HEK293 (cell line): ENCODE measurements around the gene RPRD1A.

Source experiments
- CTCF ChIA-PET: fragments of 350-600 bp; formaldehyde crosslinking; extraction: SDS; loops from one replicate; lab custom pipeline; 2021; ENCODE audit warnings: antibody characterized with exemption; lab: Yijun Ruan, JAX
- POLR2A ChIA-PET: fragments of 300-600 bp; formaldehyde crosslinking; extraction: SDS; loops from one replicate; lab custom pipeline; 2020; ENCODE audit warnings: antibody characterized with exemption, inconsistent platforms; lab: Yijun Ruan, JAX
- H3K27ac ChIP-seq: fragments of 200-500 bp; sonication (Bioruptor generic); 2 replicates; pipeline ENCODE4 v1.5.1; 2014; ENCODE audit warnings: low read depth, low read length, control low read depth, inconsistent platforms; ENCODE audit errors: extremely low read depth
- H3K36me3 ChIP-seq, 2 experiments: fragments of 200-500 bp in 1 of 2; sonication (Bioruptor generic) in 1 of 2; 1 replicate in 1 of 2; 2 replicates in 1 of 2; pipeline ENCODE4 v1.5.1; 2014 to 2017; ENCODE audit warnings: inconsistent platforms in 2 of 2, low read length in 2 of 2; ENCODE audit not compliant: control insufficient read depth in 2 of 2, insufficient read depth in 1 of 2
- H3K4me1 ChIP-seq: fragments of 200-500 bp; sonication (Bioruptor generic); 2 replicates; pipeline ENCODE4 v1.5.1; 2014; ENCODE audit warnings: mild to moderate bottlenecking, low read length, inconsistent platforms; ENCODE audit not compliant: control insufficient read depth, insufficient read depth
- H3K4me3 ChIP-seq: 2 replicates; pipeline ENCODE4 v1.5.1; 2011; ENCODE audit warnings: low read depth, mild to moderate bottlenecking, control low read depth, low read length, moderate library complexity
- H3K9me3 ChIP-seq: fragments of 200-500 bp; sonication (Bioruptor generic); 2 replicates; pipeline ENCODE4 v1.5.1; 2014; ENCODE audit warnings: low read depth, low read length, inconsistent platforms; ENCODE audit not compliant: control insufficient read depth, insufficient read depth
- IKZF3 ChIP-seq: fragments of 450-650 bp; IDR thresholded peaks from 2 replicates; pipeline ENCODE4 v1.5.0; 2018; ENCODE audit warnings: missing biosample characterization, mild to moderate bottlenecking, missing genetic modification characterization, moderate library complexity
- KLF9 ChIP-seq: fragments of 450-650 bp; formaldehyde crosslinking; IDR thresholded peaks from 2 replicates; pipeline ENCODE4 v1.5.1; 2016; ENCODE audit warnings: missing biosample characterization, missing genetic modification characterization, low read depth
- MZF1 ChIP-seq: fragments of 450-650 bp; formaldehyde crosslinking; IDR thresholded peaks from 2 replicates; pipeline ENCODE4 v1.5.1; 2017; ENCODE audit warnings: missing biosample characterization, missing genetic modification characterization, borderline replicate concordance
- OSR2 ChIP-seq: fragments of 450-650 bp; formaldehyde crosslinking; IDR thresholded peaks from 2 replicates; pipeline ENCODE4 v1.5.1; 2016; ENCODE audit warnings: missing biosample characterization, missing genetic modification characterization
- SETDB1 ChIP-seq: IDR thresholded peaks from one replicate; pipeline ENCODE4 v1.6.1; 2017; ENCODE audit warnings: mild to moderate bottlenecking, low read length, moderate library complexity, mixed read lengths; ENCODE audit not compliant: insufficient read length
- TCF7L2 ChIP-seq: IDR thresholded peaks from 2 replicates; pipeline ENCODE4 v1.6.1; 2011; ENCODE audit warnings: low read depth, mild to moderate bottlenecking, inconsistent platforms, low read length, moderate library complexity, borderline replicate concordance
- ZBTB26 ChIP-seq: fragments of 450-650 bp; formaldehyde crosslinking; optimal IDR thresholded peaks from 2 replicates; pipeline ENCODE3; 2016; ENCODE audit warnings: missing biosample characterization, mild to moderate bottlenecking, missing genetic modification characterization
- ZBTB7A ChIP-seq: fragments of 450-650 bp; formaldehyde crosslinking; IDR thresholded peaks from 2 replicates; pipeline ENCODE4 v1.5.1; 2016; ENCODE audit warnings: low read depth, missing biosample characterization, missing genetic modification characterization
- ZNF114 ChIP-seq: fragments of 450-650 bp; formaldehyde crosslinking; IDR thresholded peaks from 2 replicates; pipeline ENCODE4 v1.5.0; 2017; ENCODE audit warnings: missing biosample characterization, missing genetic modification characterization
- ZNF19 ChIP-seq: fragments of 450-650 bp; formaldehyde crosslinking; IDR thresholded peaks from 2 replicates; pipeline ENCODE4; 2016; ENCODE audit warnings: missing biosample characterization, missing genetic modification characterization, low read depth
- ZNF223 ChIP-seq: fragments of 450-650 bp; formaldehyde crosslinking; IDR thresholded peaks from 2 replicates; pipeline ENCODE4 v1.5.1; 2016; ENCODE audit warnings: missing biosample characterization, missing genetic modification characterization
- ZNF24 ChIP-seq: fragments of 450-650 bp; formaldehyde crosslinking; IDR thresholded peaks from 2 replicates; pipeline ENCODE4 v1.5.1; 2016; ENCODE audit warnings: missing biosample characterization, missing genetic modification characterization
- ZNF514 ChIP-seq: fragments of 450-650 bp; formaldehyde crosslinking; IDR thresholded peaks from 2 replicates; pipeline ENCODE4 v1.5.1; 2016; ENCODE audit warnings: missing biosample characterization, missing genetic modification characterization
- ZNF555 ChIP-seq: fragments of 450-650 bp; formaldehyde crosslinking; conservative IDR thresholded peaks from 2 replicates; pipeline ENCODE4 v1.5.1; 2017; ENCODE audit warnings: missing biosample characterization, mild to moderate bottlenecking, missing genetic modification characterization, inconsistent platforms
- ZNF596 ChIP-seq: fragments of 450-650 bp; IDR thresholded peaks from 2 replicates; pipeline ENCODE4 v1.5.0; 2018; ENCODE audit warnings: missing biosample characterization, mild to moderate bottlenecking, missing genetic modification characterization, moderate library complexity
- ZNF692 ChIP-seq: fragments of 450-650 bp; formaldehyde crosslinking; IDR thresholded peaks from 2 replicates; pipeline ENCODE4 v1.5.1; 2016; ENCODE audit warnings: missing biosample characterization, missing genetic modification characterization
- ZNF792 ChIP-seq: fragments of 450-650 bp; formaldehyde crosslinking; IDR thresholded peaks from 2 replicates; pipeline ENCODE4 v1.5.1; 2016; ENCODE audit warnings: missing biosample characterization, missing genetic modification characterization
- ZSCAN16 ChIP-seq: fragments of 450-650 bp; formaldehyde crosslinking; IDR thresholded peaks from 2 replicates; pipeline ENCODE4 v1.5.1; 2016; ENCODE audit warnings: missing biosample characterization, missing genetic modification characterization
- ZXDB ChIP-seq: fragments of 450-650 bp; formaldehyde crosslinking; IDR thresholded peaks from 2 replicates; pipeline ENCODE4 v1.5.1; 2016; ENCODE audit warnings: missing biosample characterization, missing genetic modification characterization
- TF ChIP-seq, protein P1 (sequence below): fragments of 450-650 bp; formaldehyde crosslinking; IDR thresholded peaks from 2 replicates; pipeline ENCODE4 v1.5.1; 2016; ENCODE audit warnings: missing biosample characterization, missing genetic modification characterization

RPRD1A gene

DNA sequence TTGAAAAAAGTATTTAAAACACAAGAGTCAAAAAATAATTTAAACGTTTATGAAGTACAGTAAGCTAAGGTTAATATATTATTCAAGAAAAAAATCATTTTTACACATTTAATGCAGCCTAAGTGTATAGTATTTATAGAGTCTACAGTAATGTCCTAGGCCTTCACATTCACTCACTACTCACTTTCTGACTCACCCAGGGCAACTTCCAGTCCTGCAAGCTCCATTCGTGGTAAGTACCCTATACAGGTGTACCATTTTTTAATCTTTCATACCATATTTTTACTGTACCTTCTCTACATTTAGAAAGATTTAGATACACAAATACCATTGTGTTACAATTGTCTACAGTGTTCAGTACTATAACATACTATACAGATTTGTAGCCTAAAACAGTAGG lies 20.9 kb upstream of the RPRD1A start:
- no peak overlapping the region for H3K27ac ChIP-seq
- no peaks in the 10 kb centered on the region for H3K9me3 ChIP-seq
- POLR2A ChIA-PET: no interaction called here
- CTCF ChIA-PET: interaction anchor here (1.0 kb wide), 1 partner anchor 194 kb away, joined by 3 read pairs; no protein-coding TSS in a partner anchor
- H3K4me1 ChIP-seq: no peaks in the 10 kb centered on the region
- no peak overlapping the region for H3K4me3 ChIP-seq
- TF ChIP-seq TCF7L2 (no peak), MZF1 (tag by site-specific recombination) (no peak), ZBTB26 (tag by site-specific recombination) (no peak), ZNF792 (tag by site-specific recombination) (no peak), ZNF114 (tag by site-specific recombination) (no peak), ZNF24 (tag by site-specific recombination) (no peak), IKZF3 (tag by site-specific recombination) (no peak), ZNF514 (tag by site-specific recombination) (no peak), ZNF596 (tag by site-specific recombination) (no peak), ZNF19 (tag by site-specific recombination) (no peak), ZNF223 (no peak), ZBTB7A (no peak), ZSCAN16 (tag by site-specific recombination) (no peak), SETDB1 (no peak), ZNF555 (no peak), ZXDB (no peak)
- TF ChIP-seq, protein P1, sequence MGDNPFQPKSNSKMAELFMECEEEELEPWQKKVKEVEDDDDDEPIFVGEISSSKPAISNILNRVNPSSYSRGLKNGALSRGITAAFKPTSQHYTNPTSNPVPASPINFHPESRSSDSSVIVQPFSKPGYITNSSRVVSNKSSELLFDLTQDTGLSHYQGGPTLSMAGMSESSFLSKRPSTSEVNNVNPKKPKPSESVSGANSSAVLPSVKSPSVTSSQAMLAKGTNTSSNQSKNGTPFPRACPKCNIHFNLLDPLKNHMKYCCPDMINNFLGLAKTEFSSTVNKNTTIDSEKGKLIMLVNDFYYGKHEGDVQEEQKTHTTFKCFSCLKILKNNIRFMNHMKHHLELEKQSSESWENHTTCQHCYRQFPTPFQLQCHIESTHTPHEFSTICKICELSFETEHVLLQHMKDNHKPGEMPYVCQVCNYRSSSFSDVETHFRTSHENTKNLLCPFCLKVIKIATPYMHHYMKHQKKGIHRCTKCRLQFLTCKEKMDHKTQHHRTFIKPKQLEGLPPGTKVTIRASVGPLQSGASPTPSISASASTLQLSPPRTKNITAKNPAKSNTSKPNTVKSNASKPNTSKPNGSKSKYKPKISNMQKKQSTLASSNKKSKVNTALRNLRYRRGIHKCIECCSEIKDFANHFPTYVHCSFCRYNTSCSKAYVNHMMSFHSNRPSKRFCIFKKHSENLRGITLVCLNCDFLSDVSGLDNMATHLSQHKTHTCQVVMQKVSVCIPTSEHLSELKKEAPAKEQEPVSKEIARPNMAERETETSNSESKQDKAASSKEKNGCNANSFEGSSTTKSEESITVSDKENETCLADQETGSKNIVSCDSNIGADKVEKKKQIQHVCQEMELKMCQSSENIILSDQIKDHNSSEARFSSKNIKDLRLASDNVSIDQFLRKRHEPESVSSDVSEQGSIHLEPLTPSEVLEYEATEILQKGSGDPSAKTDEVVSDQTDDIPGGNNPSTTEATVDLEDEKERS (tag by site-specific recombination): no peak
- H3K36me3 ChIP-seq: no peaks in the 10 kb centered on the region

DNA sequence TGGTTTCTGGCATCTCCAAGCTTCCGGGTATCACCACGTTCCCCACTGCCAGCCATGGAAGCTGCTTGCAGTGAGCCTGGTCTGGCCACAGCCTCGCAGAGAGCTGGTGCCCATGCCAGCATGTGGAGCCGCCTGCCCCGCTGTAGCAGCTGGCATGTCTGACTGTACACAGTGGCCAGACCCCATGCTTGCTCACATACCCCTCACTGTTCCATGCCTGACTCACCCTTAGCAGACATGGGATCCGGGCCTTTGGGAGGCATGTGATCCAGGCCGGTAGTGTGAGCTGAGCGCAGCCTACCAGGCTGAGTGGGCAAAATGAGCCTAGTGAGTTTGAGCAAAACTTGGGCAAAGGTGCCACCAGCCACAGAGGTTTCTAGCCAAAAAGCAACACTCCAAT lies 18.8 kb upstream of the RPRD1A start:
- H3K4me1 ChIP-seq: no peaks in the 10 kb centered on the region
- TF ChIP-seq ZNF692 (tag by site-specific recombination): no peak
- no peak for TF ChIP-seq KLF9
- no peak for TF ChIP-seq OSR2 (tag by site-specific recombination)
- ChIA-PET POLR2A (interaction anchor here (0.6 kb wide), 1 partner anchor 1266 kb away, joined by 3 read pairs; no protein-coding TSS in a partner anchor), CTCF (interaction anchor here (0.6 to 1.6 kb wide), 4 partner anchors 10 to 196 kb away, joined by 3 to 9 read pairs (median 4); no protein-coding TSS in a partner anchor)
- no peaks in the 10 kb centered on the region for H3K9me3 ChIP-seq
- no peak overlapping the region for H3K27ac ChIP-seq
- H3K36me3 ChIP-seq: no peaks in the 10 kb centered on the region
- no peak overlapping the region for H3K4me3 ChIP-seq
